Measurements from ENCODE around the gene FAM186B. TPM values are rescaled to one million over a fixed set of nuclear protein-coding genes. Genes with fewer than 3 reads are reported as not detected.

Gene FAM186B
- total and polyA plus RNA-seq, 7 donors, result 0.04 to 1.00 (median 0.44) TPM

GRCh38 chr12:49636574-49636973 lies 31.1 kb upstream of the FAM186B start:
- no peak for TF ChIP-seq CTCF (IDR thresholded peaks at IDR 0.05)
- H3K27ac ChIP-seq, result no peak overlapping the region
- DNase-seq (no peak), ATAC-seq (no peak)
- no peaks in the 10 kb centered on the region for H3K27me3 ChIP-seq (ENCODE audit: insufficient read depth in 3 of 3, low read length in 2 of 3)
- peaks cover 18% of the 10 kb centered on the region for H3K4me1 ChIP-seq
- H3K9me3 ChIP-seq, result no peaks in the 10 kb centered on the region
- no peak overlapping the region for H3K4me3 ChIP-seq
- intact Hi-C loops (cut with DNase I), result no loop called here
- 49 to 72% (median 69%) methylated on average over 13 of the region's 13 CpGs for WGBS, 3 donors
- peaks cover 0 to 96% of the 10 kb centered on the region in 2 donors for H3K36me3 ChIP-seq (ENCODE audit: insufficient read depth in 1 of 2, low read depth in 1 of 2)

- intact Hi-C loops (cut with DNase I), result no loop called here
- H3K27me3 ChIP-seq (ENCODE audit: insufficient read depth in 3 of 3, low read length in 2 of 3), result no peaks in the 10 kb centered on the region
- DNase-seq (no peak), ATAC-seq (no peak)
- no peak overlapping the region for H3K27ac ChIP-seq
- WGBS, 3 donors, result 91 to 93% (median 93%) methylated on average over 4 of the region's 4 CpGs
- no peak overlapping the region for H3K4me3 ChIP-seq
- no peaks in the 10 kb centered on the region for H3K9me3 ChIP-seq
- H3K4me1 ChIP-seq, result peaks cover 13% of the 10 kb centered on the region
- H3K36me3 ChIP-seq (ENCODE audit: insufficient read depth in 1 of 2, low read depth in 1 of 2), result peaks cover 0 to 89% of the 10 kb centered on the region in 2 donors
- TF ChIP-seq CTCF (IDR thresholded peaks at IDR 0.05), result no peak
These were observed 30.2 kb upstream of the FAM186B start for GRCh38 chr12:49635656-49636055.

GRCh38 chr12:49635036-49635435 lies 29.6 kb upstream of the FAM186B start:
- ATAC-seq (no peak), DNase-seq (no peak)
- Histone ChIP-seq H3K4me1 (peaks cover 10% of the 10 kb centered on the region), H3K4me3 (no peak overlapping the region), H3K27ac (no peak overlapping the region), H3K27me3 (ENCODE audit: insufficient read depth in 3 of 3, low read length in 2 of 3) (no peaks in the 10 kb centered on the region), H3K36me3 (ENCODE audit: insufficient read depth in 1 of 2, low read depth in 1 of 2) (peaks cover 0 to 84% of the 10 kb centered on the region in 2 donors), H3K9me3 (no peaks in the 10 kb centered on the region)
- TF ChIP-seq CTCF (IDR thresholded peaks at IDR 0.05), result no peak
- 74 to 89% (median 83%) methylated on average over 9 of the region's 9 CpGs for WGBS, 3 donors
- intact Hi-C loops (cut with DNase I), result no loop called here

GRCh38 chr12:49633703-49634345 lies 28.4 kb upstream of the FAM186B start:
- intact Hi-C loops (cut with DNase I), result no loop called here
- H3K36me3 ChIP-seq (ENCODE audit: insufficient read depth in 1 of 2, low read depth in 1 of 2), result peaks cover 0 to 72% of the 10 kb centered on the region in 2 donors
- ATAC-seq (no peak), DNase-seq (no peak)
- no peak for TF ChIP-seq CTCF (IDR thresholded peaks at IDR 0.05)
- H3K4me1 ChIP-seq, result peaks cover 10% of the 10 kb centered on the region
- H3K27ac ChIP-seq, result no peak overlapping the region
- 80 to 96% (median 91%) methylated on average over 2 of the region's 2 CpGs for WGBS, 3 donors
- no peaks in the 10 kb centered on the region for H3K27me3 ChIP-seq (ENCODE audit: insufficient read depth in 3 of 3, low read length in 2 of 3)
- H3K9me3 ChIP-seq, result no peaks in the 10 kb centered on the region
- no peak overlapping the region for H3K4me3 ChIP-seq

Data from psoas muscle (tissue), 8 donors.